Fibroblast of villous mesenchyme (primary cell): Measurements from ENCODE around the gene C1QL2. TPM values are rescaled to one million over a fixed set of nuclear protein-coding genes. Genes with fewer than 3 reads are reported as not detected.
A peak's percentile ranks its signal among the peaks of the same experiment; 100 is the strongest.

Source experiments
- DNase-seq: peaks from one replicate; pipeline ENCODE4 v3.0.0-alpha.2; 2010; ENCODE audit warnings: low read depth
- H3K4me3 ChIP-seq: 2 replicates; pipeline ENCODE4 v1.5.1; 2011; ENCODE audit warnings: low read depth, mild to moderate bottlenecking, low read length
- CTCF ChIP-seq: IDR thresholded peaks from 2 replicates; pipeline ENCODE4 v1.5.1; 2012; ENCODE audit warnings: low read depth, mild to moderate bottlenecking, low read length; ENCODE audit not compliant: insufficient read depth
- small RNA-seq: library from RNA; depleted of rRNA; stranded (forward); fragments of <200 nt; gene quantifications from one replicate; pipeline ENCODE3, GENCODE V24; 2012
- total RNA-seq: library from RNA; depleted of rRNA; stranded (reverse); fragments of >200 nt; gene quantifications from 2 replicates; pipeline ENCODE4 v1.2.3, GENCODE V29; 2012

C1QL2 gene
- total RNA-seq, 1 donor, result not detected

GRCh38 chr2:119112230-119112629 is 46.3 kb downstream of the C1QL2 start:
- no peak for TF ChIP-seq CTCF
- no peak for DNase-seq
- H3K4me3 ChIP-seq, result no peak overlapping the region

GRCh38 chr2:119111115-119111975 is 47.2 kb downstream of the C1QL2 start:
- no peak for DNase-seq
- no peak for TF ChIP-seq CTCF

GRCh38 chr2:119109866-119110265 is 48.7 kb downstream of the C1QL2 start:
- no peak for TF ChIP-seq CTCF
- H3K4me3 ChIP-seq, result no peak overlapping the region
- no peak for DNase-seq

More at GRCh38 chr2:119111115-119111975, 47.2 kb downstream of the C1QL2 start:
- H3K4me3 ChIP-seq, result no peak overlapping the region

- no peak for TF ChIP-seq CTCF
- no peak overlapping the region for H3K4me3 ChIP-seq
- DNase-seq, result no peak
Observed at GRCh38 chr2:119108186-119108585, 50.4 kb downstream of the C1QL2 start.

- H3K4me3 ChIP-seq, result no peak overlapping the region
- peak; percentile 43 for DNase-seq
- TF ChIP-seq CTCF, result no peak
Observed at GRCh38 chr2:119106301-119106897, 52.2 kb downstream of the C1QL2 start.

Small RNA genes lying within 50 kb of the gene (small RNA-seq; reads per million reads assigned to genes)
- not detected for gene RN7SL468P

Other genes starting within 250 kb of the C1QL2 start
- gene MARCO, start 216.6 kb downstream of the C1QL2 start, total RNA-seq, result not detected in 2 replicates
- gene STEAP3, start 65.1 kb upstream of the C1QL2 start, total RNA-seq, result 14.5 and 17.7 TPM in 2 replicates
- 8.6 and 9.3 TPM in 2 replicates for gene C2orf76, start 208.1 kb upstream of the C1QL2 start, total RNA-seq
- gene DBI, start 208.2 kb upstream of the C1QL2 start, total RNA-seq, result 87.0 and 117 TPM in 2 replicates